Activated T-cell treated with anti-CD3 and anti-CD28 coated beads, Interleukin-2, amount 50 U/mL, for 48 hours (primary cell): ENCODE results near the gene EIF4A3.
"Not testable (repeated sequence)": the region's sequence is repeated elsewhere in the genome, so short reads cannot be mapped to it uniquely, and the experiment has no call there.

Experiments used
- DNase-seq, 2 experiments: peaks; one replicate each; pipeline ENCODE4 v3.0.0-alpha.2; 2020

The EIF4A3 gene

GRCh38 chr17:80099291-80100034 is 47.5 kb downstream of the EIF4A3 start:
- DNase-seq: no peak

- no peak for DNase-seq
Measured at GRCh38 chr17:80097844-80098691, 48.9 kb downstream of the EIF4A3 start.

- no peak for DNase-seq
Measured at GRCh38 chr17:80097127-80097621, 49.8 kb downstream of the EIF4A3 start.

- DNase-seq: no peak
Measured at GRCh38 chr17:80096561-80097021, 50.3 kb downstream of the EIF4A3 start.

- no peak for DNase-seq
Measured at GRCh38 chr17:80095844-80096475, 51.0 kb downstream of the EIF4A3 start.

GRCh38 chr17:80095038-80095843 is 51.7 kb downstream of the EIF4A3 start:
- DNase-seq: no peak

- no peak for DNase-seq
Measured at GRCh38 chr17:80092959-80093358, 54.0 kb downstream of the EIF4A3 start.

GRCh38 chr17:80091376-80091775 is 55.6 kb downstream of the EIF4A3 start:
- no peak for DNase-seq

GRCh38 chr17:80090164-80090563 is 56.8 kb downstream of the EIF4A3 start:
- DNase-seq: not testable (repeated sequence)

GRCh38 chr17:80089762-80090161 is 57.2 kb downstream of the EIF4A3 start:
- no peak for DNase-seq

GRCh38 chr17:80087346-80088265 is 59.3 kb downstream of the EIF4A3 start:
- DNase-seq: no peak

- DNase-seq: no peak
Measured at GRCh38 chr17:80086616-80087015, 60.3 kb downstream of the EIF4A3 start.

GRCh38 chr17:80086081-80086480 is 60.8 kb downstream of the EIF4A3 start:
- no peak for DNase-seq

- no peak for DNase-seq
Measured at GRCh38 chr17:80084773-80085172, 62.2 kb downstream of the EIF4A3 start.
